Prostate gland (tissue), 2 donors: Measurements from ENCODE around the gene CCDC70. TPM values are rescaled to one million over a fixed set of nuclear protein-coding genes. Genes with fewer than 3 reads are reported as not detected.

Experiments used
- DNase-seq: peaks from one replicate; pipeline ENCODE4 v3.0.0-alpha.2; 2019; ENCODE audit warnings: low spot score
- H3K27ac ChIP-seq, 2 donors: fragments of 200-600 bp; sonication (generic); 2 replicates each; pipeline ENCODE4 v1.5.1; 2017 to 2019
- H3K27me3 ChIP-seq: fragments of 200-600 bp; sonication (generic); replicated peaks from 2 replicates; pipeline ENCODE4 v1.5.1; 2019; ENCODE audit not compliant: insufficient read depth
- H3K36me3 ChIP-seq, 2 donors: fragments of 200-600 bp; sonication (generic); 1 replicate in 1 of 2; 2 replicates in 1 of 2; pipeline versions ENCODE4 v1.5.1 to v1.8.1; 2017 to 2019
- H3K4me1 ChIP-seq: fragments of 200-600 bp; sonication (generic); replicated peaks from 2 replicates; pipeline ENCODE4 v1.5.1; 2019
- H3K4me3 ChIP-seq, 2 donors: fragments of 200-600 bp; sonication (generic); 2 replicates each; pipeline ENCODE4 v1.5.1; 2017 to 2019
- H3K9me3 ChIP-seq: fragments of 200-600 bp; sonication (generic); 2 replicates; pipeline ENCODE4 v1.5.1; 2017
- CTCF ChIP-seq, 4 experiments: fragments of 200-600 bp in 2 of 4; fragments of 450-650 bp in 2 of 4; sonication (generic) in 2 of 4; IDR thresholded peaks; 1 replicate in 3 of 4; 2 replicates in 1 of 4; pipeline ENCODE4 v1.5.1; 2016 to 2019; ENCODE audit warnings: antibody characterized with exemption in 4 of 4, mild to moderate bottlenecking in 2 of 4, moderate library complexity in 2 of 4
- POLR2A ChIP-seq: fragments of 450-650 bp; IDR thresholded peaks from one replicate; pipeline ENCODE4 v1.6.1; 2016; ENCODE audit warnings: antibody characterized with exemption, mild to moderate bottlenecking
- POLR2AphosphoS5 ChIP-seq: sonication (generic); formaldehyde crosslinking; IDR thresholded peaks from one replicate; pipeline ENCODE4 v1.6.1; 2017; ENCODE audit warnings: antibody characterized with exemption
- WGBS: methylation state at CpG from one replicate; pipeline ENCODE4 v1.1.5; 2018; 5-methylcytosine and 5-hydroxymethylcytosine counted together
- intact Hi-C: fragments of 100-400 bp; cut with DNase I; formaldehyde crosslinking; loops from one replicate; pipeline ENCODE4 v1.14.2; 2022
- total RNA-seq, 2 donors: library from RNA; depleted of rRNA; stranded (reverse); fragments of >200 nt; gene quantifications; one replicate each; pipeline ENCODE4 v1.1.0, GENCODE V29; 2016

The CCDC70 gene
- total RNA-seq, 2 donors from 2014 or later = 11.5 TPM; not detected in 1

- H3K27me3 ChIP-seq = no peaks in the 10 kb centered on the region
- no peaks in the 10 kb centered on the region for H3K9me3 ChIP-seq
- H3K4me1 ChIP-seq = no peaks in the 10 kb centered on the region
- H3K4me3 ChIP-seq = no peak overlapping the region
- H3K36me3 ChIP-seq = no peaks in the 10 kb centered on the region
- TF ChIP-seq CTCF (IDR thresholded peaks at IDR 0.05) = no peak
- no peak for TF ChIP-seq POLR2AphosphoS5
- TF ChIP-seq POLR2A = no peak
- intact Hi-C loops = no loop called here
- no peak overlapping the region for H3K27ac ChIP-seq
- no peak for DNase-seq
- 93% methylated on average over 8 of the region's 8 CpGs for WGBS
These were observed 32.8 kb upstream of the CCDC70 start for GRCh38 chr13:51828730-51829567.

GRCh38 chr13:51829568-51829899 is 32.2 kb upstream of the CCDC70 start:
- no peaks in the 10 kb centered on the region for H3K4me1 ChIP-seq
- no peaks in the 10 kb centered on the region for H3K27me3 ChIP-seq
- WGBS = 89% methylated on average over 2 of the region's 2 CpGs
- no peak overlapping the region for H3K27ac ChIP-seq
- no peak for DNase-seq
- no peak for TF ChIP-seq CTCF (IDR thresholded peaks at IDR 0.05)
- no peak for TF ChIP-seq POLR2AphosphoS5
- TF ChIP-seq POLR2A = no peak
- H3K9me3 ChIP-seq = no peaks in the 10 kb centered on the region
- no peak overlapping the region for H3K4me3 ChIP-seq
- intact Hi-C loops = no loop called here
- no peaks in the 10 kb centered on the region for H3K36me3 ChIP-seq

GRCh38 chr13:51831519-51831918 is 30.2 kb upstream of the CCDC70 start:
- no peaks in the 10 kb centered on the region for H3K4me1 ChIP-seq
- TF ChIP-seq POLR2A = no peak
- TF ChIP-seq CTCF (IDR thresholded peaks at IDR 0.05) = no peak
- TF ChIP-seq POLR2AphosphoS5 = no peak
- H3K4me3 ChIP-seq = no peak overlapping the region
- 96% methylated on average over 5 of the region's 5 CpGs for WGBS
- H3K36me3 ChIP-seq = no peaks in the 10 kb centered on the region
- no peaks in the 10 kb centered on the region for H3K9me3 ChIP-seq
- no peak for DNase-seq
- no peaks in the 10 kb centered on the region for H3K27me3 ChIP-seq
- H3K27ac ChIP-seq = no peak overlapping the region
- intact Hi-C loops = no loop called here

- TF ChIP-seq POLR2AphosphoS5 = no peak
- TF ChIP-seq CTCF (IDR thresholded peaks at IDR 0.05) = peak in 3 of 4 experiments; percentile 16 to 43 (median 39)
- WGBS = 79% methylated on average over 6 of the region's 6 CpGs
- Histone ChIP-seq H3K27me3 (no peaks in the 10 kb centered on the region), H3K4me1 (no peaks in the 10 kb centered on the region), H3K9me3 (no peaks in the 10 kb centered on the region), H3K27ac (no peak overlapping the region), H3K4me3 (no peak overlapping the region), H3K36me3 (no peaks in the 10 kb centered on the region)
- intact Hi-C loops = no loop called here
- no peak for DNase-seq
These were observed 29.2 kb upstream of the CCDC70 start for GRCh38 chr13:51832471-51833152.
